ENCODE measurements around the gene NDE1.

DNA sequence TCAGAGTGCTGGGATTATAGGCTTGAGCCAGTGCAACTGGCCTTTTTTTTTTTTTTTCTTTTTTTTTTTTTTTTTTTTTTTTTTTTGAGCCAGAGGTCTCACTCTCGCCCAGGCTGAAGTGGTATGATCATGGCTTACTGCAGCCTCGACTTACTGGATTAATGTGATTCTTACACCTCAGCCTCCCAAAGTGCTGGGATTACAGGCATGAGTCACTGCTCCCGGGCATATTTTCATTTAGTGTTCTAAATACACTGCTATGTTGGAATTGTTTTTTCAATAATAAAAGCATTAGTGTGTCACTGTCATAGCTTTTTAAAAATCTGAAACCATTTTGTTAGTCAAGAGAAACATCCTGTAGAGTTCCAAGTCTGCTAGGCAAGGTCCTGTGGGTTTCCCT, 40.3 kb downstream of the NDE1 start:
- TF ChIP-seq EZH2 (IDR thresholded peaks at IDR 0.05) (no peak), POLR2AphosphoS5 (IDR thresholded peaks at IDR 0.05; ENCODE audit: borderline replicate concordance, low read depth, low read length) (no peak), FOXP2 (optimal IDR thresholded peaks at IDR 0.05; ENCODE audit: control extremely low read depth, extremely low read length, insufficient read depth) (no peak)

All from SK-N-MC (cell line).